ENCODE measurements around the gene PRUNE1. TPM values are rescaled to one million over a fixed set of nuclear protein-coding genes. Genes with fewer than 3 reads are reported as not detected.
A peak's percentile ranks its signal among the peaks of the same experiment; 100 is the strongest.

PRUNE1 gene
- total RNA-seq, 1 donor from 2014 or later: 15.5 TPM

- no peak overlapping the region for H3K4me3 Mint-ChIP-seq (ENCODE audit: low read depth)
- no peaks in the 10 kb centered on the region for H3K9me3 Mint-ChIP-seq
- H3K4me1 Mint-ChIP-seq (ENCODE audit: low read depth): peaks cover 40% of the 10 kb centered on the region
- no peak overlapping the region for H3K27ac Mint-ChIP-seq
- peaks cover 35% of the 10 kb centered on the region for H3K36me3 Mint-ChIP-seq (ENCODE audit: low read depth)
- H3K27me3 Mint-ChIP-seq (ENCODE audit: low read depth): no peaks in the 10 kb centered on the region
- no peak for DNase-seq (ENCODE audit: low spot score)
- intact Hi-C loops (cut with micrococcal nuclease): loop anchor here (10.0 kb wide), 1 partner anchor 947 kb away; no protein-coding TSS in a partner anchor
These were observed 53.5 kb downstream of the PRUNE1 start for GRCh38 chr1:151061704-151062103.

GRCh38 chr1:151062741-151063371 lies 54.6 kb downstream of the PRUNE1 start:
- peaks cover 30% of the 10 kb centered on the region for H3K36me3 Mint-ChIP-seq (ENCODE audit: low read depth)
- intact Hi-C loops (cut with micrococcal nuclease): loop anchor here (10.0 kb wide), 1 partner anchor 948 kb away; no protein-coding TSS in a partner anchor
- no peak overlapping the region for H3K4me3 Mint-ChIP-seq (ENCODE audit: low read depth)
- H3K4me1 Mint-ChIP-seq (ENCODE audit: low read depth): peaks cover 29% of the 10 kb centered on the region
- H3K27me3 Mint-ChIP-seq (ENCODE audit: low read depth): no peaks in the 10 kb centered on the region
- no peak overlapping the region for H3K27ac Mint-ChIP-seq
- no peak for DNase-seq (ENCODE audit: low spot score)
- H3K9me3 Mint-ChIP-seq: no peaks in the 10 kb centered on the region

- DNase-seq (ENCODE audit: low spot score): no peak
- Mint-ChIP-seq H3K27ac (no peak overlapping the region), H3K4me1 (ENCODE audit: low read depth) (peaks cover 26% of the 10 kb centered on the region), H3K36me3 (ENCODE audit: low read depth) (peaks cover 13% of the 10 kb centered on the region), H3K4me3 (ENCODE audit: low read depth) (no peak overlapping the region), H3K27me3 (ENCODE audit: low read depth) (no peaks in the 10 kb centered on the region), H3K9me3 (no peaks in the 10 kb centered on the region)
- intact Hi-C loops (cut with micrococcal nuclease): loop anchor here (10.0 kb wide), 1 partner anchor 950 kb away; no protein-coding TSS in a partner anchor
These were observed 56.9 kb downstream of the PRUNE1 start for GRCh38 chr1:151065089-151065645.

GRCh38 chr1:151067185-151067584 lies 58.9 kb downstream of the PRUNE1 start:
- Mint-ChIP-seq H3K4me3 (ENCODE audit: low read depth) (no peak overlapping the region), H3K36me3 (ENCODE audit: low read depth) (peaks cover 13% of the 10 kb centered on the region), H3K9me3 (no peaks in the 10 kb centered on the region), H3K4me1 (ENCODE audit: low read depth) (peaks cover 13% of the 10 kb centered on the region), H3K27ac (no peak overlapping the region), H3K27me3 (ENCODE audit: low read depth) (no peaks in the 10 kb centered on the region)
- DNase-seq (ENCODE audit: low spot score): no peak
- intact Hi-C loops (cut with micrococcal nuclease): loop anchor here (10.0 kb wide), 1 partner anchor 952 kb away; no protein-coding TSS in a partner anchor

GRCh38 chr1:151069103-151069486 lies 60.8 kb downstream of the PRUNE1 start:
- DNase-seq (ENCODE audit: low spot score): no peak
- intact Hi-C loops (cut with micrococcal nuclease): loop anchor here (10.0 kb wide), 1 partner anchor 954 kb away; no protein-coding TSS in a partner anchor
- peaks cover 20% of the 10 kb centered on the region for H3K36me3 Mint-ChIP-seq (ENCODE audit: low read depth)
- no peaks in the 10 kb centered on the region for H3K9me3 Mint-ChIP-seq
- peaks cover 12% of the 10 kb centered on the region for H3K4me1 Mint-ChIP-seq (ENCODE audit: low read depth)
- no peaks in the 10 kb centered on the region for H3K27me3 Mint-ChIP-seq (ENCODE audit: low read depth)
- peak overlapping the region; percentile 100 for H3K4me3 Mint-ChIP-seq (ENCODE audit: low read depth)
- H3K27ac Mint-ChIP-seq: peak overlapping the region; percentile 21

- H3K4me3 Mint-ChIP-seq (ENCODE audit: low read depth): peak within 1 kb of the TSS; percentile 100
- H3K27ac Mint-ChIP-seq: peak within 1 kb of the TSS; percentile 100
- peak; percentile 82 for DNase-seq (ENCODE audit: low spot score)
- peaks cover 12% of the 10 kb centered on the region for H3K4me1 Mint-ChIP-seq (ENCODE audit: low read depth)
- H3K27me3 Mint-ChIP-seq (ENCODE audit: low read depth): no peaks in the 10 kb centered on the region
- H3K9me3 Mint-ChIP-seq: no peaks in the 10 kb centered on the region
- H3K36me3 Mint-ChIP-seq (ENCODE audit: low read depth): peaks cover 23% of the 10 kb centered on the region
- intact Hi-C loops (cut with micrococcal nuclease): loop anchor here (1.0 to 10.0 kb wide), 4 partner anchors 10 to 212 kb away; partner anchors contain the start of genes MLLT11, PSMD4, TNFAIP8L2 and ZNF687
These were observed 62.4 kb downstream of the PRUNE1 start, which contains the start of gene GABPB2 for GRCh38 chr1:151070474-151071276. GABPB2 (plus strand) TSS chr1:151070761; CDS start chr1:151088190, 17,429 bp downstream.

- Mint-ChIP-seq H3K27me3 (ENCODE audit: low read depth) (no peaks in the 10 kb centered on the region), H3K4me3 (ENCODE audit: low read depth) (peak overlapping the region; percentile 100), H3K4me1 (ENCODE audit: low read depth) (peaks cover 12% of the 10 kb centered on the region), H3K9me3 (no peaks in the 10 kb centered on the region), H3K36me3 (ENCODE audit: low read depth) (peaks cover 21% of the 10 kb centered on the region), H3K27ac (peak overlapping the region; percentile 100)
- intact Hi-C loops (cut with micrococcal nuclease): loop anchor here (10.0 kb wide), 1 partner anchor 183 kb away; the partner anchor contains the start of gene PSMD4
- no peak for DNase-seq (ENCODE audit: low spot score)
These were observed 64.0 kb downstream of the PRUNE1 start for GRCh38 chr1:151072224-151072623.

Other genes with a start within 250 kb of the PRUNE1 start
- 42.0 and 42.1 TPM in 2 replicates for gene CTSS, start 242.7 kb upstream of the PRUNE1 start, total RNA-seq
- 2.8 and 3.6 TPM in 2 replicates for gene CTSK, start 200.2 kb upstream of the PRUNE1 start, total RNA-seq
- 38.5 and 40.4 TPM in 2 replicates for gene ARNT, start 131.8 kb upstream of the PRUNE1 start, total RNA-seq
- not detected in 2 replicates for gene CTXND2, start 121.3 kb upstream of the PRUNE1 start, total RNA-seq
- gene SETDB1, start 82.1 kb upstream of the PRUNE1 start, total RNA-seq: 60.9 and 61.1 TPM in 2 replicates
- gene CERS2, start 33.6 kb upstream of the PRUNE1 start, total RNA-seq: 176 and 196 TPM in 2 replicates
- 0.32 TPM in 1 of 2 replicates, not detected in the other for gene ANXA9, start 26.2 kb upstream of the PRUNE1 start, total RNA-seq
- 16.2 and 16.8 TPM in 2 replicates for gene MINDY1, start 1.5 kb upstream of the PRUNE1 start, total RNA-seq
- gene BNIPL, start 28.1 kb downstream of the PRUNE1 start, total RNA-seq: 1.5 TPM in 2 replicates
- gene C1orf56, start 39.3 kb downstream of the PRUNE1 start, total RNA-seq: 2.0 and 2.2 TPM in 2 replicates
- gene CDC42SE1, start 51.2 kb downstream of the PRUNE1 start, total RNA-seq: 176 TPM in 2 replicates
- gene MLLT11, start 51.9 kb downstream of the PRUNE1 start, total RNA-seq: 3.7 and 3.8 TPM in 2 replicates
- gene GABPB2, start 62.3 kb downstream of the PRUNE1 start, total RNA-seq: 14.4 and 15.9 TPM in 2 replicates
- gene SEMA6C, start 138.2 kb downstream of the PRUNE1 start, total RNA-seq: 1.7 and 2.0 TPM in 2 replicates
- 24.3 and 28.7 TPM in 2 replicates for gene TNFAIP8L2, start 148.2 kb downstream of the PRUNE1 start, total RNA-seq
- gene LYSMD1, start 157.5 kb downstream of the PRUNE1 start, total RNA-seq: 3.6 and 4.9 TPM in 2 replicates
- gene SCNM1, start 157.7 kb downstream of the PRUNE1 start, total RNA-seq: 82.4 and 89.1 TPM in 2 replicates
- 1.0 TPM in 1 of 2 replicates, not detected in the other for gene TMOD4, start 167.5 kb downstream of the PRUNE1 start, total RNA-seq
- gene VPS72, start 181.7 kb downstream of the PRUNE1 start, total RNA-seq: 80.7 and 84.5 TPM in 2 replicates
- gene PIP5K1A, start 190.1 kb downstream of the PRUNE1 start, total RNA-seq: 82.2 and 83.9 TPM in 2 replicates
- gene PSMD4, start 246.3 kb downstream of the PRUNE1 start, total RNA-seq: 271 and 280 TPM in 2 replicates

Data from activated T-helper 2 cell treated with anti-CD3 and anti-CD28 coated beads, Interferon-gamma antibody, Interleukin-2, Interleukin-4, amounts not matched to agents 10 μg/mL and 5 μg/mL and 100 μg/mL, durations not matched to agents 14 hours and 24 hours and 36 hours (primary cell).